ENCODE data around the gene SMYD3. TPM values are rescaled to one million over a fixed set of nuclear protein-coding genes. Genes with fewer than 3 reads are reported as not detected.
A peak's percentile ranks its signal among the peaks of the same experiment; 100 is the strongest.

Gene SMYD3
- total RNA-seq, 2 experiments from 2014 or later = 22.6 to 24.6 TPM

DNA sequence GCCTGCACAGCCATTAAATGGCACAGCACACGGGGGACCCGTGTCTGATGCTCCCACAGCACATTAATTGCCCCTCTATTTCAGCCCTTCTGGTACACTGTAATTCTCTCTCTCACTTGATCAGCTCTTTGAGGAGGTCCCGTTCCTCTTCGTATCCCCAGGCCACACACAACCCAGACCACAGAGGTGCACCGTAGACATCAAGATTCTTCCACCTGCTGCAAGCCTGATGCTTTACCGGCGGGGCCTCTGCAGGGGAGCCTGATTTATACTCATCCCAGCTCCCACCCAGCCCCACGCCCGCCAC is 759 bp downstream of the SMYD3 start:
- Mint-ChIP-seq H3K4me3 (peak overlapping the region; percentile 84), H3K27me3 (no peaks in the 10 kb centered on the region), H3K4me1 (ENCODE audit: low read depth) (peaks cover 24% of the 10 kb centered on the region), H3K27ac (peak overlapping the region; percentile 57), H3K9me3 (no peaks in the 10 kb centered on the region), H3K36me3 (ENCODE audit: low read depth) (peaks cover 10% of the 10 kb centered on the region)
- ChIA-PET POLR2A (interaction anchor here (1.1 to 1.4 kb wide), 5 partner anchors 12 to 218 kb away, joined by 3 to 5 read pairs (median 4); partner anchors contain the start of genes CNST and SCCPDH), CTCF (interaction anchor here (1.0 to 2.1 kb wide), 4 partner anchors 9 to 466 kb away, joined by 3 to 14 read pairs (median 4); partner anchors contain the start of genes CNST and TFB2M)
- no peak for ATAC-seq
- TF ChIP-seq CTCF (IDR thresholded peaks at IDR 0.05) = no peak
- DNase-seq = peak; percentile 28
- intact Hi-C loops (cut with micrococcal nuclease) = loop anchor here (5.0 kb wide), 1 partner anchor 61 kb away; the partner anchor contains the start of genes CNST and TFB2M

DNA sequence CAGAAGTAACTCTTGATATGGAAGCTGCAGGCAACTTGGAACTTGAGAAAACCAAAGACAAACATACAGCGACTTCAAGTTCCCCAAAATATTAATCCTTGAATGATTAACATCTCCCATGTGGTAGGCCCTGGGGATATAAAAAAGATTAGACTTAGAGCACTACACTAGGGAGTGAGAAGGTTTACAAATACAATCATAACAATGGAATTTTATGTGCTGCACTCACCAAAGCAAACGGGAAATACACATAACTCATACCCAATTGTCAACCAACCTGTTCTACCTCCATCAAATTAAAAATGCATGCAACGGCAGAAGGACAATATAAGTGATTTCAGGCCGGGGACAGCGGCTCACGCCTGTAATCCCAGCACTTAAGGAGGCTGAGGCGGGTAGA is 3.7 kb downstream of the SMYD3 start:
- peaks cover 24% of the 10 kb centered on the region for H3K4me1 Mint-ChIP-seq (ENCODE audit: low read depth)
- no peaks in the 10 kb centered on the region for H3K27me3 Mint-ChIP-seq
- H3K36me3 Mint-ChIP-seq (ENCODE audit: low read depth) = peaks cover 13% of the 10 kb centered on the region
- H3K4me3 Mint-ChIP-seq = no peak overlapping the region
- ATAC-seq (no peak), DNase-seq (no peak)
- intact Hi-C loops (cut with micrococcal nuclease) = no loop called here
- no peaks in the 10 kb centered on the region for H3K9me3 Mint-ChIP-seq
- ChIA-PET CTCF (no interaction called here), POLR2A (no interaction called here)
- TF ChIP-seq CTCF (IDR thresholded peaks at IDR 0.05) = no peak
- H3K27ac Mint-ChIP-seq = no peak overlapping the region

DNA sequence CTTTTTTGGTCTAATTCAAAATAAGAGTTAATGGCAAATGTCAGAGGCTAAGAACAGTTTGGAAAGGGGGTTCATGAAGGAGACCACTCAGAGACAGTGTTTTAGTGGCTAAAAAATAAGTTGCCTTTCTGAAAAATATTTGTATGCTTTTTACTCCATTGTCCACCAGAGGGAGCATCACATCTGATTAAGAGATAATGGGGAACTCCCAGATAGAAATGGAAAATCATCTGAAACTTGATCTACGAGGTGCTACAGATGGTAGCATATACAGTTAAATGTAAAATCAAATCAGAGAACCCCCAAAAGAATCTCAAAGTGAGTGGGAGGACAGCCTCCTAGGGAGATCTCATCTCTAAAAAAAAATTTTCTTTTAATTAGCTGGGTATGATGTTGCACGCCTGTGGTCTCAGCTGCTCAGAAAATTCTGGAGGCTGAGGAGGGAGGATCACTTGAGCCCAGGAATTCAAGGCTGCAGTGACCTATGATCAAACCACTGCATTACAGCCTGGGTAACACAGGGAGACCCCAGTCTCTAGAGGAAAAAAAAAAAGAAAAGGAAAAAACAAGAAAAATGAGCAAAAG is 9.7 kb downstream of the SMYD3 start:
- Mint-ChIP-seq H3K4me1 (ENCODE audit: low read depth) (peaks cover 13% of the 10 kb centered on the region), H3K9me3 (no peaks in the 10 kb centered on the region), H3K36me3 (ENCODE audit: low read depth) (peaks cover 3% of the 10 kb centered on the region), H3K27me3 (no peaks in the 10 kb centered on the region), H3K4me3 (no peak overlapping the region), H3K27ac (peak overlapping the region; percentile 61)
- DNase-seq (peak; percentile 14), ATAC-seq (peak; percentile 85)
- ChIA-PET CTCF (interaction anchor here (0.8 to 1.7 kb wide), 15 partner anchors 8 to 1344 kb away, joined by 3 to 14 read pairs (median 3); partner anchors contain the start of gene SMYD3), POLR2A (interaction anchor here (0.7 kb wide), 1 partner anchor 214 kb away, joined by 3 read pairs; no protein-coding TSS in a partner anchor)
- TF ChIP-seq CTCF (IDR thresholded peaks at IDR 0.05) = peak; percentile 74
- intact Hi-C loops (cut with micrococcal nuclease) = no loop called here

DNA sequence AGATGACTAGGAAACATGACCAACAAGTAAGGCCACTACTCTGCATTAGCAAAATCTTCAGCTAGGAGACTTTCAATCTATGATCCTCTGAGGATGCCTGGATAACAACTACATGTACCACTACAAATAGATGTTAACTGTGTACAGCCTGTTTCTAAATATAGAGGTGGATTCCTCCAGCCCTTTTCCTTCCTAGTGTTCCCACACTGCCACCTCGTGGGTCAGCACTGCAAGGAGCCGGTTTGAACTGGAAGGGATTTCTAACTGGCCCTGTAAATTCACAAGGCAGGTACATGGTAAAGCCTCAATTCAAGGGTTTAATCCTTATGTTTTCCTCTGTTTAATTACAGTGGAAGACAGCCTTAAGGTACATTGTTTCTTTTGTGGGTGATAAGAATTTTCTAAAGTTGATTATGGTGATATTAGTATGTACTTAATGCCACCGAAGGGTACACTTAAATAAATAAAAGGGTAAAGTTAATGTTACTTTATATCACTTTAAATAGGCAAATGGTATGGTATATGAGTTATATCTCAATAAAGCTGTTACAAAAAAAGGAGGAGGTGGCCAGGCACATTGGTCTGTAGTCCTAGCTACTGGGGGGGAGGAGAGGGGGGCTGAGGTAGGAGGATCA is 14.4 kb downstream of the SMYD3 start:
- peaks cover 1% of the 10 kb centered on the region for H3K36me3 Mint-ChIP-seq (ENCODE audit: low read depth)
- H3K27ac Mint-ChIP-seq = no peak overlapping the region
- ChIA-PET CTCF (interaction anchor here (0.6 to 3.2 kb wide), 7 partner anchors 10 to 1339 kb away, joined by 3 to 11 read pairs (median 4); partner anchors contain the start of gene SCCPDH), POLR2A (interaction anchor here (1.3 kb wide), 1 partner anchor 14 kb away, joined by 4 read pairs; the partner anchor contains the start of gene SMYD3)
- no peaks in the 10 kb centered on the region for H3K9me3 Mint-ChIP-seq
- intact Hi-C loops (cut with micrococcal nuclease) = loop anchor here (5.0 kb wide), 2 partner anchors 210 to 480 kb away; no protein-coding TSS in a partner anchor
- H3K4me3 Mint-ChIP-seq = no peak overlapping the region
- DNase-seq (peak; percentile 67), ATAC-seq (peak; percentile 67)
- no peaks in the 10 kb centered on the region for H3K27me3 Mint-ChIP-seq
- TF ChIP-seq CTCF (IDR thresholded peaks at IDR 0.05) = peak; percentile 47
- peaks cover 11% of the 10 kb centered on the region for H3K4me1 Mint-ChIP-seq (ENCODE audit: low read depth)
